K562 (cell line): ENCODE measurements around the gene EPM2A. TPM values are rescaled to one million over a fixed set of nuclear protein-coding genes. Genes with fewer than 3 reads are reported as not detected.

Experiments used
- ATAC-seq: fragments of 200-7000 bp; cut with Tn5 transposase; 3 replicates; pipeline ENCODE4 v1.9.1; 2020; ENCODE audit warnings: moderate library complexity
- BruUV-seq: library from RNA; stranded (reverse); fragments of 400-500 nt; replicated peaks from 2 replicates; lab custom pipeline; 2021; lab: Mats Ljungman, UMichigan
- CTCF ChIA-PET: fragments of 300-600 bp; formaldehyde crosslinking; extraction: SDS; loops from one replicate; lab custom pipeline; 2021; ENCODE audit warnings: low intra/inter-chr PET ratio; lab: Yijun Ruan, JAX
- POLR2A ChIA-PET: fragments of 300-600, 350-650 bp; sonication (Branson Sonifier 250); formaldehyde crosslinking; extraction: SDS; loops from one replicate; lab custom pipeline; 2021; ENCODE audit warnings: antibody characterized with exemption, inconsistent platforms; lab: Yijun Ruan, JAX
- DNase-seq, 4 experiments: peaks; one replicate each; pipeline versions ENCODE4 v3.0.0 to v3.0.0-alpha.2; 2011 to 2018; ENCODE audit warnings: low spot score in 3 of 4, mixed read lengths in 3 of 4; ENCODE audit errors: extremely low read depth in 1 of 4
- FAIRE-seq: peaks from 2 replicates; lab custom pipeline; 2011; peaks lifted over from hg19 to GRCh38; lab: Jason Lieb, UNC
- H2AFZ ChIP-seq: 2 replicates; pipeline ENCODE4 v1.6.0; 2011; ENCODE audit warnings: low read depth, low read length, control low read depth, inconsistent platforms
- H3K27ac ChIP-seq: fragments of 200-600 bp; 3 replicates; pipeline ENCODE4 v1.8.0; 2011; ENCODE audit warnings: low read depth, mild to moderate bottlenecking, control low read depth, inconsistent platforms, low read length, moderate library complexity, mixed read lengths; ENCODE audit errors: extremely low read depth
- H3K27me3 ChIP-seq, 2 experiments: fragments of 300-600 bp in 1 of 2; 2 replicates in 1 of 2; 3 replicates in 1 of 2; pipeline versions ENCODE4 v1.6.0 to v1.8.0; 2011; ENCODE audit warnings: inconsistent platforms in 2 of 2, low read length in 2 of 2, mild to moderate bottlenecking in 1 of 2, mixed read lengths in 1 of 2, moderate library complexity in 1 of 2; ENCODE audit not compliant: control insufficient read depth in 2 of 2, insufficient read depth in 2 of 2
- H3K36me3 ChIP-seq: fragments of 300-600 bp; 3 replicates; pipeline ENCODE4 v1.8.0; 2011; ENCODE audit warnings: mild to moderate bottlenecking, low read length, inconsistent platforms; ENCODE audit not compliant: control insufficient read depth, insufficient read depth
- H3K4me1 ChIP-seq, 2 experiments: fragments of 200-600 bp in 1 of 2; replicated peaks in 1 of 2; 2 replicates in 1 of 2; 3 replicates in 1 of 2; pipeline versions ENCODE4 v1.5.1 to v1.8.0; 2011; ENCODE audit warnings: inconsistent platforms in 2 of 2, low read length in 2 of 2, mild to moderate bottlenecking in 1 of 2, mixed read lengths in 1 of 2, moderate library complexity in 1 of 2; ENCODE audit not compliant: control insufficient read depth in 2 of 2, insufficient read depth in 2 of 2
- H3K4me2 ChIP-seq: 2 replicates; pipeline ENCODE4 v1.6.1; 2011; ENCODE audit warnings: low read length, control low read depth, inconsistent platforms, mixed read lengths; ENCODE audit not compliant: insufficient read depth
- H3K4me3 ChIP-seq: fragments of 200-600 bp; sonication (generic), shearing (Covaris generic); 2 replicates; pipeline ENCODE4 v1.5.1; 2016; ENCODE audit warnings: control low read depth, inconsistent platforms
- H3K79me2 ChIP-seq: fragments of 200-600 bp; 3 replicates; pipeline ENCODE4 v1.8.0; 2011; ENCODE audit warnings: low read length, inconsistent platforms; ENCODE audit not compliant: control insufficient read depth, insufficient read depth
- H3K9ac ChIP-seq, 2 experiments: 2 replicates each; pipeline versions ENCODE4 v1.6.0 to v1.6.1; 2011; ENCODE audit warnings: low read depth in 2 of 2, low read length in 2 of 2, control low read depth in 1 of 2, inconsistent platforms in 1 of 2, mild to moderate bottlenecking in 1 of 2, mixed read lengths in 1 of 2; ENCODE audit not compliant: insufficient read depth in 1 of 2
- H3K9me1 ChIP-seq: one replicate; pipeline ENCODE4 v1.6.0; 2011; ENCODE audit warnings: inconsistent platforms, mild to moderate bottlenecking, low read length, moderate library complexity; ENCODE audit not compliant: control insufficient read depth, insufficient read depth
- H3K9me3 ChIP-seq: replicated peaks from 2 replicates; pipeline ENCODE4 v1.5.1; 2011; ENCODE audit warnings: low read depth, low read length, inconsistent platforms; ENCODE audit not compliant: control insufficient read depth, insufficient read depth
- H4K20me1 ChIP-seq: replicated peaks from 2 replicates; pipeline ENCODE4 v1.6.1; 2011; ENCODE audit warnings: low read length, inconsistent platforms, mixed read lengths; ENCODE audit not compliant: control insufficient read depth, insufficient read depth
- CBX1 ChIP-seq: sonication (generic); IDR thresholded peaks from 2 replicates; pipeline ENCODE4 v1.6.1; 2016; ENCODE audit warnings: antibody characterized with exemption, low read depth, mild to moderate bottlenecking
- CBX3 ChIP-seq, 2 experiments: IDR thresholded peaks; 1 replicate in 1 of 2; 2 replicates in 1 of 2; pipeline ENCODE4 v1.6.1; 2012; ENCODE audit warnings: inconsistent platforms in 2 of 2, low read length in 2 of 2, borderline replicate concordance in 1 of 2, control low read depth in 1 of 2
- FOXJ3 ChIP-seq: sonication (generic); formaldehyde crosslinking; IDR thresholded peaks from 2 replicates; pipeline ENCODE4 v1.4.0; 2020; ENCODE audit warnings: mild to moderate bottlenecking, missing genetic modification reagents
- GABPA ChIP-seq: fragments of 200-800 bp; sonication (Bioruptor generic); conservative IDR thresholded peaks from 2 replicates; pipeline ENCODE4 v1.6.1; 2016; ENCODE audit warnings: low read depth, missing genetic modification characterization, missing compliant biosample characterization
- GABPB2 ChIP-seq: fragments of 250-450 bp; sonication (Bioruptor Pico); conservative IDR thresholded peaks from 2 replicates; pipeline ENCODE4 v1.5.1; 2021; ENCODE audit warnings: mild to moderate bottlenecking
- MEF2A ChIP-seq: IDR thresholded peaks from 2 replicates; pipeline ENCODE4 v1.6.1; 2011; ENCODE audit warnings: low read depth, mild to moderate bottlenecking, low read length, moderate library complexity; ENCODE audit not compliant: control insufficient read depth
- NFYB ChIP-seq: IDR thresholded peaks from 2 replicates; pipeline ENCODE4 v1.6.1; 2011; ENCODE audit warnings: mild to moderate bottlenecking, moderate library complexity; ENCODE audit not compliant: insufficient read length; ENCODE audit errors: extremely low read depth
- PCBP1 ChIP-seq: fragments of 200-400 bp; formaldehyde crosslinking; IDR thresholded peaks from 2 replicates; pipeline ENCODE4 v1.6.1; 2018; ENCODE audit warnings: mild to moderate bottlenecking, low read depth, low read length; ENCODE audit not compliant: poor library complexity, severe bottlenecking
- POLR2AphosphoS2 ChIP-seq: IDR thresholded peaks from 2 replicates; pipeline ENCODE4 v1.6.1; 2012; ENCODE audit warnings: low read length, improper control_type of control experiment
- PRMT5 ChIP-seq: sonication (generic); formaldehyde crosslinking; IDR thresholded peaks from 2 replicates; pipeline ENCODE4 v1.5.0; 2020; ENCODE audit warnings: missing genetic modification reagents
- RCOR1 ChIP-seq, 2 experiments: IDR thresholded peaks; 2 replicates each; pipeline ENCODE4 v1.6.1; 2012; ENCODE audit warnings: low read depth in 2 of 2, low read length in 2 of 2, borderline replicate concordance in 1 of 2, improper control_type of control experiment in 1 of 2
- SREBF1 ChIP-seq: fragments of 150-350 bp; IDR thresholded peaks from 2 replicates; pipeline ENCODE4 v1.6.1; 2014; ENCODE audit warnings: antibody characterized with exemption, low read depth, low read length, borderline replicate concordance
- ZBTB33 ChIP-seq: sonication (generic); formaldehyde crosslinking; IDR thresholded peaks from 2 replicates; pipeline ENCODE4 v1.8.1; 2023; ENCODE audit warnings: mild to moderate bottlenecking, missing genetic modification reagents
- ZKSCAN8 ChIP-seq: fragments of 200-800 bp; sonication (Bioruptor generic); IDR thresholded peaks from 2 replicates; pipeline ENCODE4 v1.6.1; 2016; ENCODE audit warnings: missing genetic modification characterization, missing compliant biosample characterization
- ZNF12 ChIP-seq: sonication (generic); formaldehyde crosslinking; IDR thresholded peaks from 2 replicates; pipeline ENCODE4 v1.4.0; 2020; ENCODE audit warnings: mild to moderate bottlenecking, missing genetic modification reagents
- ZNF347 ChIP-seq: fragments of 450-650 bp; formaldehyde crosslinking; IDR thresholded peaks from 2 replicates; pipeline ENCODE4 v1.4.0; 2020; ENCODE audit warnings: low read depth, mild to moderate bottlenecking, moderate library complexity
- ZNF384 ChIP-seq: IDR thresholded peaks from 2 replicates; pipeline ENCODE4 v1.6.1; 2012; ENCODE audit warnings: low read depth, low read length, improper control_type of control experiment
- in situ Hi-C: fragments of 300-500 bp; cut with MboI; formaldehyde crosslinking; loops from 4 replicates; pipeline ENCODE4 v1.15.0; 2018; ENCODE audit warnings: inconsistent platforms, mixed read lengths
- intact Hi-C: fragments of 100-400 bp; cut with micrococcal nuclease; formaldehyde crosslinking; loops from 2 replicates; pipeline ENCODE4 v1.14.2; 2022
- polyA plus RNA-seq, 8 experiments: library from polyadenylated mRNA; depleted of rRNA in 4 of 8; stranded (reverse) in 5 of 8; unstranded in 3 of 8; fragments of >200 nt; fragmentation: Nextera tagmentation in 2 of 8; fragmentation: Illumina TruSeq in 1 of 8; extraction: Ambion mirVana in 2 of 8; extraction: Trizol in 1 of 8; gene quantifications; 2 replicates each; pipeline versions ENCODE4 v1.2.1 to v1.2.3, GENCODE V29; 2011 to 2014; ENCODE audit warnings: inconsistent platforms in 1 of 8, missing spikeins in 1 of 8
- total RNA-seq, 7 experiments: library from RNA; depleted of rRNA in 6 of 7; stranded (reverse); fragments of >200 nt in 6 of 7; fragmentation: Illumina TruSeq in 2 of 7; extraction: Trizol in 2 of 7; gene quantifications; 2 replicates each; pipeline versions ENCODE4 v1.2.1 to v1.2.3, GENCODE V29; 2011 to 2021; ENCODE audit warnings: low replicate concordance in 1 of 7

Gene EPM2A
- total and polyA plus RNA-seq, 9 of the 15 experiments (the other 6 are each of a cell fraction or from before 2014, with no cell fraction given) = 0.35 to 5.3 (median 2.5) TPM

GRCh38 chr6:145772846-145773245 lies 37.5 kb upstream of the EPM2A start (continued):
- TF ChIP-seq GABPB2 (CRISPR knock-in tag) (no peak), NFYB (no peak), GABPA (tag) (no peak), ZBTB33 (no peak), CBX3 (IDR thresholded peaks at IDR 0.05; ENCODE audit: borderline replicate concordance in 1 of 2, low read length in 2 of 2) (no peak), ZKSCAN8 (CRISPR knock-in tag) (no peak), PCBP1 (no peak)

- Histone ChIP-seq H3K9ac (no peak overlapping the region), H2AFZ (no peak overlapping the region), H3K27me3 (no peaks in the 10 kb centered on the region), H3K36me3 (no peaks in the 10 kb centered on the region), H3K4me1 (no peaks in the 10 kb centered on the region), H3K4me3 (no peak overlapping the region), H3K79me2 (no peaks in the 10 kb centered on the region), H3K9me1 (no peaks in the 10 kb centered on the region), H4K20me1 (no peaks in the 10 kb centered on the region), H3K9me3 (no peaks in the 10 kb centered on the region), H3K27ac (no peak overlapping the region), H3K4me2 (no peak overlapping the region)
- intact Hi-C loops (no loop called here), in situ Hi-C loops (no loop called here)
- TF ChIP-seq MEF2A = no peak
- no peak for TF ChIP-seq ZNF347
- TF ChIP-seq ZNF384 = no peak
- TF ChIP-seq ZNF12 (CRISPR knock-in tag) = no peak
- no peak for TF ChIP-seq POLR2AphosphoS2
- TF ChIP-seq PRMT5 (CRISPR knock-in tag) = no peak
- TF ChIP-seq RCOR1 (IDR thresholded peaks at IDR 0.05; ENCODE audit: borderline replicate concordance in 1 of 2, low read depth in 2 of 2, low read length in 2 of 2) = no peak
- TF ChIP-seq SREBF1 = no peak
- TF ChIP-seq FOXJ3 (CRISPR knock-in tag) = no peak
- TF ChIP-seq CBX1 = no peak
- ATAC-seq (no peak), DNase-seq (no peak), FAIRE-seq (no peak)
- CTCF ChIA-PET = no interaction called here
- BruUV-seq = no TSS peak
- POLR2A ChIA-PET = interaction anchor here (1.1 kb wide), 1 partner anchor 19 kb away, joined by 3 read pairs; no protein-coding TSS in a partner anchor
These were observed 30.1 kb upstream of the EPM2A start for GRCh38 chr6:145765449-145765848.
